DMS114 treated with DMSO at 0.1 percent for 48 hours (cell line): ENCODE measurements around the gene NUDT3.
"Not testable (repeated sequence)": the region's sequence is repeated elsewhere in the genome, so short reads cannot be mapped to it uniquely, and the experiment has no call there.

Source experiments
- DNase-seq: peaks from one replicate; lab custom pipeline; 2025; ENCODE audit not compliant: unreplicated experiment; lab: John Stamatoyannopoulos, UW

NUDT3 gene

DNA sequence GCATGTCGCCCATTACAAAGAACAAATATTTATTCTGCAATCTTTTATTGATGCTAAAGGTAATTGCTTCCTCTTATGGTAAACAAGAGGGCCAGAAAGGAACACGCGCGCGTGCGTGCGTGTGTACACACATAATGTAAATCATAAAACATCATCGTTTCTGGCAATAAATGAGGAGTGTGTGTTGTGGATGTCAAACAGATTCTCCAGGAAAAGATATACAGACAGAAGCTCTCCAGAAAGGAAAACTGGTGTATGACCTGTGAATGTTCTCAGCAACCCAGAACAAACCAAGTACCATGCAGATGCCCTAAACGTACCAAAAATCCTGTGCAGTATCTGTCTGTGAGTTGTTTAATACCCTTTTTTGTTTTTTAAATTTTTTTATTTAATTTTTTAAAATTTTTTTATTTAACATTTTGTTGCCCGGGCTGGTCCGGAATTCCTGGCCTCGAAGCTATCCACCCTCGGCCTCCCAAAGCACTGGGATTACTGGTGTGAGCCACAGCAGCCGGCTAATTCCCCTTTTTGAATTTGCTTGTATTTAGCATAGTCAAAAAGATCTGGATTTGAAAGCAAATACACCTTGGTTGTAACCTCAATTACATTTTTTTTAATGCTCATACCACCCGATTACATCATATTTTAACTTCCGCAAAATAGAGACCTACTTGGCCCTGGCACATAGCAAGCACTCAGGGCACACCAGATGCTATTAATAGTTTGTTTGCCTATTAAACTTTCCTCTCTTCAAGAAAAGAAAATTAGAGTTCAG, 909 bp upstream of the NUDT3 start:
- no peak for DNase-seq

DNA sequence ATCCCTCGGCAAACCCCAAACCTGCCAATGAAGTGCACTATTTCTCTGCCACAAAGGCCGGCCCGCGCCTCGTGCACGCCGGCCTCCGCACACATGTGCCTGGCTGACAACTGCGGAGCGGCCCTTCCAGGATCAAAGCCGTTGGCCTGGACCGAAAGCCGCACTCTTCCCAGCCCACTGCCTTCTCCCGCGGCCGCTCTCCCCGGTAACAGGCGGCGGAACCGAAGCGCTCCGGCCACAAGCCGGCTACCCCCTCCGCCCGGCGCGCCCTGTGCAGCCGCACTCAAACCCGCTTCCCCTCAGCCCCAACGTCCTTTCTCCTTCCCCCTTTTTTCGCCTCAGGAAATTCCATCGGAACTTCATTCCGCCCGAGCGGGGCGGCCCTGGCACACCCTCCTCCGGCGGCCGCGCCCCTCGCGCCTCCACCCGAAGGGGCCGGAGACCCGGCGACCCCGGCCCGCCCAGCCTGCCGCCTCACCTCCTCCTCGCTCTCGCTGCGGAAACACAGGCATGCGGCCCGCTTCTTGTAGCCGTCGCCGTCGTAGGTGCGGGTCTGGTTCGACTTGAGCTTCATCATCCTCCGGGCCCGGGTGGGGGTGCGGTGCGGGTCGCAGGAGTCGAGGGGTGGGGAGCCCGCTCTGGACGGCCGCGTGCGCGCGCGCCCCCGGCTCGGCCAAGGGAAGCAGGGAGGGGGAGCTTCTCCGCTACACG, 528 bp downstream of the NUDT3 start:
- no peak for DNase-seq

DNA sequence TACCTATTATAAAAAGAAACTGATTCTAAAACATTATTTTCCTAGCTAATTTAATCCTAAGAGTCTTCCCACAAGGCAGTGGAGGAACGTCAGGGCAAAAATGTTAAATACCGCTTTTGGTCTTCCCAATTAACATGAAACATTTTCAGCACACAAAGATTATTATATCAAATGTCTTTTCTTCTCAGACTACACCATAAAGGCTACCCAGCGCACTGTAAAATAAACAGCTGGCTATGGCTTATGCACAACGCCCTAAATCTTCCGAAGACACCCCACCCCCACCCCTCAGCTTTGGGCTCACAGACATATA, 1.0 kb downstream of the NUDT3 start:
- DNase-seq, result peak; percentile 84

DNA sequence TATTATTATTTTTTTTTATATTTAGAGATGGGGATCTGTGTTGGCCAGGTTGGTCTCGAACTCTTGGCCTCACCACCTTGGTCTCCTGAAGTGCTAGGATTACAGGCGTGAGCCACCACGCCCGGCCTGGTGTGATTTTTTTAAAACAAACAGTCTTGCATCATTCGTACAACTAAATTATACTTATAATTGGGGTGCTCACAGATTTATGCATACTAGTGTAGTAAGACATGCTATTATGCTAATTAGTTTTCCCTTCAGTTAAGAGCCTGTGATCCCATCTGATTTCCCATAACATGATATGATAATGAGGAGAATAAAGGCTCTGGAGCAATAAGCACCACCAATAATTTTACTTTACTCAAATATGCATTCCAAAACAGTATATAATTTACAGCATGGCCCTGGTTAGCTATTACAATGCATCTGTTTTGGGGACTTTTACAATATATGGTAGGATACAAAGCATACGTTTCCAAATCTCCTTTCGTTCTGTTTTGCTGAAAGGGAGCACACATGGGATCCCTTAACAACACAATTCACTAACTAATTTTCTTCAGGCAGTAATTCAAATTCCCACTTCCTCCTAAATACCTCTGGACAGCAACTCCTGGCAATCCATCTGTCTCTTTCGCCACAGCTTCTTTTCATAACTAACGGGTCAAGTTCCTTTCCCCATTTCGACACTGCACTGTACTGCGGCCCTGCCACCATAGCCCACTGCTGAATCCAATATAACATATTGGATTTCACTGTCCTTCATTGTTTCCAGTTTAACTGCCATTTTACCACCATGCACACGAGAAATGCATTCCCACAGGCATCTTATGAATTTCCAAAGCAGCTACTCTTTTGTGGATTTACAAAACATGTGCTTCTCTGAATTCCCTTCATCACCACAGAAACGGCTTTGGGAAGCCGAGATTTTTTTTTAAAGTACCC, 1.7 kb downstream of the NUDT3 start:
- DNase-seq, result peak; percentile 98

DNA sequence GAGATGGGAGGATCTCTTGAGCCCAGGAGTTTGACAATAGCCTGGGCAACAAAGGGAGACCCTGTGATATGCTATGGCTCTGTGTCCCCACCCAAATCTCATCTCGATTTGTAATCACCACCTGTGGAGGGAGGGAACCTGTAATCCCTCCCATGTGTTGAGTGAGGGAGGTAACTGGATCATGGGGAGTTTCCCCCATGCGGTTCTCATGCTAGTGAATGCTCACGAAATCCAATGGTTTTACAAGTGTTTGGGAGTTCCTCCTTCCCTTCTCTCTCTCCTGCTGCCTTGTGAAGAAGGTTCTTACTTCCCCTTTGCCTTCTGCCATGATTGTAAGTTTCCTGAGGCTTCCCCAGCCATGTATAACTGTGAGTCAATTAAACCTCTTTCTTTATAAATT, 3.4 kb downstream of the NUDT3 start:
- DNase-seq, result no peak

DNA sequence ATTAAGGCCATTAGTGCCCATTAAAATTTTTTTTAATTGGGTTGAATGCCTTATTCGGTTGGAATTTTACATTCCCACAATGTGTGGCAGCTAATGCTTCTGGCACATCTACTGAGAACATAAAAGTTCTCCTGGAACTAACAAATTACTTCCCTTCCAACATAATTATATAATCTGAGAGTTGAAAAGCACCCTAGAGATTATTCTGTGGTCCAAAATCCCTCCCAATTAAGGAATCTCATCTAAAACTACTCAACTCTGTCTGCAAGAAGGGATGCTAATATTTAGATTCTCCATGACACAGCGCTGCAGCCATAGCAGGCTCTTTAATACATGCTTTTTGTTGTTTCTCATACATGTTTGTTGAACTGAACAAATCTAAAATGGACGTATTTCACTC, 4.0 kb downstream of the NUDT3 start:
- no peak for DNase-seq

DNA sequence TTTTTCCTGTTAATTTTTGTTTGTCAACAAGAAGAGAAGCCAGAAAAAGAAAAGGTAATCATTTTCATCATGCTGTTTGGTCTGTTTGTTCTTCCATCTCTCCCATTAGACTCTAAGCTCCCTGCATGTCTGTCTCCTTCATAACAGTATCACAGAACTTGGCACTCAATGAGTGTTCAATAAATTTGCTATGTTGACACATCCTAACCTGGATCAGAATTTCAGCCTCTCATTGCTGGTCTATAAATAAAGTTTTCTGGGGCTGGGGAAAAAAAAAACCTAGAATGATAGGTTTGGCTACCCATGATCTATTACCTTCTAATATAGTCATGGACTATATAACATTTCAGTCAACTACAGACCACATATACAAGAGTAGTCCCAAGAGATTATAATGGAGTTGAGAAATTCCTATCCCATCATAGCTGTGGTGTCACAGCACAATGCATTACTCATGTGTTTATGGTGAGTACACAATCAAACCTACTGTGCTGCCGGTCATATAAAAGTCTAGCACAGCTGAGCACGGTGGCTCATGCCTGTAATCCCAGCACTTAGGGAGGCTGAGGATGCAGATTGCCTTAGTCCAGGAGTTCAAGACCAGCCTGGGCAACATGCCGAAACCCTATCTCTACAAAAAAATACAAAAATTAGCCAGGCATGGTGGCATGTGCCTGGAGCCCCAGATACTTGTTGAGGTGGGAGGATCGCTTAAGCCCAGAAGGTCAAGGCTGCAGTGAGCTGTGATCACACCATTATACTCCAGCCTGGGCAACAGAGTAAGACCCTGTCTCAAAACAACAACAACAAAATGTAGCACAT, 5.9 kb downstream of the NUDT3 start:
- DNase-seq, result no peak

DNA sequence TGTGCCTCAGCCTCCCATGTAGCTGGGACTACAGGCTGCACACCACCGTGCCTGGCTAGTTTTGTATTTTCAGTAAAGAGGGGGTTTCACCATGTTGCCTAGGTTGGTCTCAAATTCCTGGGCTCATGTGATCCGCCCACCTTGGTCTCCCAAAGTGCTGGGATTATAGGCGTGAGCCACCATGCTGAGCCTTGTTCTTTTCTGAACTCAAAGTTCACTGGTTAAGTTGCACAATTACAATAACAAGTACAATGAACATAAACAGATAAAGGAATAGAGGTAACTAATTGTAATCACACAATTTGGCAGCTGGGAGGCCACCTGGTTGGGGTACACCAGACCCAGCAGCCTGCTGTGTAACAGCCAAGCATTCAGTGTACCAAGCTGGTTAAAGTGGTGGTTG, 6.7 kb downstream of the NUDT3 start:
- no peak for DNase-seq

DNA sequence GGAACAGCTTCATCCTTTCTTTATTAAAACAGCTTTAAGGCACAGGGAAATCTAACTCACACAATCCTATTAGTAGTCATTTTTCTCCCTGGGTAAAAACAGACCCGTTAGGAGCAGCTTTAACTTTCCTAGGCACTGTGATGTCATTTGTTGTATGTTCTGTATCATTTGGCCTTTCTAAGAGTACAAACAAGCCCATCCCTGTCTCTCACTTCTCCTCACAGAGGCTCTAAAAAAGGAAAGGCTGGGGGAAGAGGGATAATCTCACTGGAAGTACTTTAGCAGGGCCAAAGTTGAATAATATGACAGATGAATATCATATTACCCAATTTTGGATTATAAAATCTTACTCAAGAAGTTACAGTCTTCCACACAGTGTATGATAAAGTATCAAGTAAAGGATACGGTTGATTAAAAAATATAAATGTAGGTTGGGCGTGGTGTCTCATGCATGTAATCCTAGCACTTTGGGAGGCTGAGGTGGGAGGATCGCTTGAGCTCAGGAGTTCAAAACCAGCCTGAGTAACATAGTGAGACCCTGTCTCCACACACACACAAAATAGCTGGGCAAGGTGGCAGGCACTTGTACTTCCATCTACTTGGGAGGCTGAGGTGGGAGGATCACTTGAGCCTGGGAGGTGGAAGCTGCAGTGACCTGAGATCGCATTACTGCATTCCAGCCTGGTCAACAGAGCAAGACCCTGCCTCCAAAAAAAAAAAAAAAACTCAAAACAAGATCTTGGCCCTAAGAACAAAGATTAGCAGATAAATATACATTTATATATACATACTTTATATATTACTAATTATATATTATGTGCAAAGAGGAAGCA, 7.9 kb downstream of the NUDT3 start:
- no peak for DNase-seq

DNA sequence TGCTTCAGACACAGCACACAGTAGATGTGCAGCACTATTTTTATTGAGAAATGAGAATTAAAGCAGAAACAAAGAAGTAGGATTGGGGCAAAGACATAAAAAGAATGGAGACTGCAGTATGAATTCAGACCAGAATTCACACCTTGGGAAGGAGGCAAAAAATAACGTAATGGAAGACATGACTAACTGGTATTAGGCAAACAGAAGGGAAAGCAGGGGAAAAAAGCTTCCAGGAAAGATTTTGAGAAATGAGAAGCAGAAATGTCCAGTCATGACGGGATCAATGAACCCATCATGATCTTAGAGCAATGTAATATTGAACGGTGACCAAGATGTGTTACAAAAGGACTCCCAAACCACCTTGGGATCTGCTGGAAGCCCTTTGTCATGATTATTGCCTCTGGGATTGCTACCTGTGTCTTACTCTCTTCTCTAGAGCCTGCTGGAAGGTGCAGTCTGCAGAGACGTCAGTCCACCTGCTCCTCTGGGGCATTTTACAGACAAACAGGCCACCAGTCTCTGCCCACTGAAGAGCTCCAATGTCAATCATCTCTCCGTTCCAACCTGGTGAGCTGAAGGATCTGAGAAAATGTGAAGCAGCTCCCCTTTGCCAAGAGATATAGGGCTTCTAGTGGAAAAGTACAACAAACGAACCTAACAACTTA, 8.7 kb downstream of the NUDT3 start:
- no peak for DNase-seq

DNA sequence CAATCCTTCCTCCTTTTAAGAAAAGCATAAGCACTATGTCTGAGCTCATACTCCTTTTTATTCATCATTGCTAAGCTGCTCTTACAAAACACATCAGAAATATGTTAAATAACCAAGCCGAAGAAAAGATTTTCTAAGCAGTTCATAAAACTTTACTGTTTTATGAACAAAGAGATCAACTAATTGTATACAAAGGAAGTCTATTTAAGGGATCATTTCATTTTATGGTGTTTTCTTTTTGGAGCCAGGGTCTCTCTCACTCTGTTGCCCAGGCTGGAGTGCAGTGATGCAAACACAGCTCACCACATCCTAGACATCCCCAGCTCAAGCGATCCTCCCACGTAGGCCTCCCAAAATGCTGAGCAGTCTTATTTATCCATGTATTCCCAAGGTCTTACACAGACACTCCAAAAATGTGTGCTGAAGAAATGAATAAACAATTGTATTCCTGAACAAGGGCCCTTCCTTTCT, 9.3 kb downstream of the NUDT3 start:
- DNase-seq, result no peak

DNA sequence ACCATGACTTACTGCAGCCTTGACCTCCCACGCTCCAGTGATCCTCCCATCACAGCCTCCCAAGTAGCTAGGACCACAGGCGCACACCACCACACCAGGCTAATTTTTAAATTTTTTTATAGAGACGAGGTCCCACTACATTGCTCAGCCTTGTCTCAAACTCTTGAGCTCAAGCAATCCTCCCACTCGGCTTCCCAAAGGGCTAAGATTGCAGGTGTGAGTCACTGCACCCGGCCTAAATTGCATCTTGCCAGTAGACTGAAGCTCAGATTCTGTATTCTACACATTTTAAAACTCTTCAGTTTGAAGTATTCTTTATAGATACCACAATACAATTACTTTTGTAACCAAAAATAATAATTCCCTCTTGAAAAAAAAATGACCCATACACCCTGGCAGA, 11.4 kb downstream of the NUDT3 start:
- no peak for DNase-seq

DNA sequence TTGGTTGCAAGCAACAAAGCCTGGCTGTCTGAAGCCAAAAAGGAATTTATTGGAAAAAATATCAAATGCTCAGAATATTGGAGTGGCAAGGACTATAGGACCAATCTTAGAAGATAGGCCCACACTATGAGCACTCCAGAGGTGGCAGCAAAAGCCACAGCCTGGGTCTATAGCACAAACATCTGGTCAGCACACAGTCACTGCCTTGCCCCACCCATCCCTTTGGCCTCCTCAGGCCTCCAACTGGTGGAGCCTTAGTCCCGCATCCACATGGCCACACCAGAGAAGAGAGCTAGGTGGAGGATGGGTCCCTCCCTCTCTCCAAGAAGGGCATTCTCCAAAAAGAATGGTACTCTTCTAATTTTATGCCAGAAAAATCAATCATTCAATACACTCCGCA, 14.0 kb downstream of the NUDT3 start:
- DNase-seq, result no peak

DNA sequence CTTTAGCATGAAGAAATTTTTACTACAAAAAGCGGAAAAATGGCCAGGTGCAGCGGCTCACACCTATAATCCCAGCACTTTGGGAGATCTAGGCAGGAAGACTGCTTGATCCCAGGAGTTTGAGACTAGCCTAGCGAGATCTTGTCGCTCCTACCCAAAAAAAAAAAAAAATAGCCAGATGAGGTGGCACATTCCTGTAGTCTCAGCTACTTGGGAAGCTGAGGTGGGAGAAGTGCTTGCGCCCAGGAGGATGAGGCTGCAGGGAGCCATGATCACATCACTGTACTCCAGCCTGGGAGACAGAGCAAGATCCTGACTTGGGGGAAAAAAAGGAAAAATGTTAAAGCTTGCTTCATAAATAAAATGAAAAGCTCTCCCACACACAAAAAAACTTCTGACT, 14.5 kb downstream of the NUDT3 start:
- no peak for DNase-seq

DNA sequence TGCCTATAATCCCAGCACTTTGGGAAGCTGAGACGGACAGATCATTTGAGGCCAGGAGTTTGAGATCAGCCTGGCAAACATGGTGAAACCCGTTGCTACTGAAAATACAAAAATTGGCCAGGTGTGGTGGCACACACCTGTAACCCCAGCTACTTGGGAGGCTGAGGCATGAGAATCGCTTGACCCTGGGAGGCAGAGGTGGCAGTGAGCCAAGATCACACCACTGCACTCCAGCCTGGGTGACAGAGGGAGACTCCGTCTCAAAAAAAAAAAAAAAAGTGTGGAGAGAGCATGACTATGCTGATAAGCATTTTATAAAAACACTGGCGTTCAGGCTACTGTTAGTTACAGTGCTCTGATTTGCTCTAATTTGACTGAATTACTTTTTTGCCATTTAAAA, 14.9 kb downstream of the NUDT3 start:
- DNase-seq, result not testable (repeated sequence)

DNA sequence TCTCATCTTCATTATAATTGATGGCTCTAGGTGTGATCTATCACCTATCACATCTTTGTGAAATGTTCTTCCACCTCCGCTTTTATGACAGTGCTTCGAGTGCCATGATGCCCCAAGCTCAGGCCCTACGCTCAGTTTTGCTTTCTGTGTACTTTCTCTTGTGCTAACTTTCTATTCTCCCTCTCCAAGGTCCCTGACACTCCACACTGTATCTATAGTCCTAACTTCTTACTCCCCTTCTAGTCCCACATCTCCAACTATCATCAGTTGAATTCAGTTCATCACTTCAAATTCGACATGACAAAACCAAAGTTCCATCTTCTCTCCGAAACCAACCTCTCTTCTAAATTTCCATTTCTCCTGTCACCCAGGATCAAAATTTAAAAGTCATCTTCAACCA, 16.6 kb downstream of the NUDT3 start:
- DNase-seq, result no peak

DNA sequence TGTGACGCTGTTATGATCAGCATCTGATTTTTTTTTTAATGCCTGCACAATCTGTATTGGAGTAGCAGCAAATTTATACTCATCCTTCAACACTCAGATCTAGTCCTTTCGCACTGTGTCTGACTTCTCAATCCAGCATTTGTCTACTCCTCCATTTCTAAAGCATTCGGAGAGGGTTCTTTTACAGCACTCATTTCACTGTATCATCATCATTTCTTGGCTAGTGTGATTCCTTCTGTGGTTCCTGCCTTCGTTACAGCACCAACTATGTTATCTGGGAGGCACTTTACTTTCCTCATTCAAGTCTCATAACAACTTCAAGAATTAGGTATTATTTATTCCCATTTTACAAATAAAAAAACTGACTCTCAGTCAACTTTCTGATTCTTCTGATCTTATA, 18.0 kb downstream of the NUDT3 start:
- DNase-seq, result no peak

DNA sequence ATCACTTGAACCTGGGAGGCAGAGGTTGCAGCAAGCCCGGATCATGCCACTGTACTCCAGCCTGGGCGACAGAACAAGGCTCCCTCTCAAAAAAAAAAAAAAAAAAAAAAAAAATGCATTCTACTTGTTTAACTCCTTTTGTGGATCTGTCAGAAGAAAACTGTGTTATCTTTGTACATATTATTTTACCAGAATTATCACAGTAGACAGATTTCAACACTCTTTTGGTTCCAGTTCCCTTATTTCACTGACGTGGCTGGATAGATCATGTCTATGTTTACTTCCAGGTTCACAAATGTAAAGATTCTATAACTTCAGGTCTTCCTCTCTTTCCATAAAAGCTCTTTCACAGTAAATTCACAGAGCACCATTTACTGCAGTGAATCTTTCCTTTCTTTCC, 18.4 kb downstream of the NUDT3 start:
- no peak for DNase-seq

DNA sequence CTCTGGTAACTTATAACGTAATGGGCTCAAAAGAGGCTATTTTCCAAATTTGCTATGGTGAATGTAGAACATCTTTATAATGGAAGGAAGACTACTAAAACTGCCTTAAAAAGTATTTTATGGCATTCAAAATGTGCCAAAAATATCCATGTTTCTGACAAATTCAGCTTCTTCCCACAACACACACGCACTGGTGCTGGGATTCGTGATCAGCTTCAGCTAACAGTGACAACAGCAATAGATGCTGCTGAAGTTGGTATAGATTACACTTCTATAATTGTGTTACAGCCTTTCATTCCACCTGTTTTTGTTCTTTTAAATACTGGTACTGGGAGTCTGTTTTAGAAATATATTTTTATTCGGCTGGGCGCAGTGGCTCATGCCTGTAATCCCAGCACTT, 19.0 kb downstream of the NUDT3 start:
- DNase-seq, result no peak
